Activated CD4-positive, alpha-beta memory T cell treated with anti-CD3 and anti-CD28 coated beads, Interleukin-2, amount 10 ng/mL, durations not matched to agents 7 days and 5 days (primary cell): ENCODE data around the gene RTCB. TPM values are rescaled to one million over a fixed set of nuclear protein-coding genes. Genes with fewer than 3 reads are reported as not detected.
"Not testable (repeated sequence)": the region's sequence is repeated elsewhere in the genome, so short reads cannot be mapped to it uniquely, and the experiment has no call there.

Experiments
- CTCF ChIA-PET: fragments of 350-600 bp; sonication (Branson Sonifier 250); formaldehyde crosslinking; loops from one replicate; lab custom pipeline; 2021; ENCODE audit warnings: antibody characterized with exemption, inconsistent platforms; lab: Charles Lee
- POLR2A ChIA-PET: fragments of 350-600 bp; sonication (Branson Sonifier 250); formaldehyde crosslinking; loops from one replicate; lab custom pipeline; 2021; ENCODE audit warnings: antibody characterized with exemption; lab: Charles Lee
- DNase-seq: peaks from one replicate; pipeline ENCODE4 v3.0.0-alpha.2; 2020
- H3K27ac Mint-ChIP-seq: one replicate; pipeline ENCODE4 v1.8.0; 2021; ENCODE audit warnings: mild to moderate bottlenecking, mixed read lengths
- H3K27me3 Mint-ChIP-seq: one replicate; pipeline ENCODE4 v1.8.0; 2021; ENCODE audit warnings: mixed read lengths
- H3K36me3 Mint-ChIP-seq: one replicate; pipeline ENCODE4 v1.8.0; 2021; ENCODE audit warnings: low read depth, mixed read lengths
- H3K4me1 Mint-ChIP-seq: one replicate; pipeline ENCODE4 v1.8.0; 2021; ENCODE audit warnings: mixed read lengths
- H3K4me3 Mint-ChIP-seq: one replicate; pipeline ENCODE4 v1.8.0; 2021; ENCODE audit warnings: mild to moderate bottlenecking, mixed read lengths
- H3K9me3 Mint-ChIP-seq: one replicate; pipeline ENCODE4 v1.8.0; 2021; ENCODE audit warnings: mixed read lengths
- total RNA-seq, 2 experiments: library from RNA; stranded (reverse); gene quantifications; one replicate each; pipeline ENCODE4 v1.2.3, GENCODE V29; 2021

Gene RTCB
- total RNA-seq, 2 experiments from 2014 or later, result 58.3 to 61.6 TPM

DNA sequence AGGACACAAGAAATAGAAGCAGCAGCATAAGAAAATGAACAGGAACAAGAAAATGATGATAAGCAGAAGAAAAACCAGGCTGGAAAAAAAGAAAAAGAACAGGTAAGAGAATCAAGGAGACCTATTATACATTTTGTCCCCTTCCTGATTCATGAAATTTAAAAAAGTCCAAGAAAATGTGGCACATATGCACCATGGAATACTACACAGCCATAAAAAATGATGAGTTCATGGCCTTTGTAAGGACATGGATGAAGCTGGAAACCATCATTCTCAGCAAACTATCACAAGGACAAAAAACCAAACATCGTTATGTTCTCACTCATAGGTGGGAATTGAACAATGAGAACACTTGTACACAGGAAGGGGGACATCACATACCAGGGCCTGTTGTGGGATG is 60.2 kb downstream of the RTCB start:
- H3K4me1 Mint-ChIP-seq, DNase-seq, H3K4me3 Mint-ChIP-seq, POLR2A ChIA-PET, H3K9me3 Mint-ChIP-seq, H3K27me3 Mint-ChIP-seq, H3K27ac Mint-ChIP-seq, CTCF ChIA-PET, H3K36me3 Mint-ChIP-seq: not testable (repeated sequence)

DNA sequence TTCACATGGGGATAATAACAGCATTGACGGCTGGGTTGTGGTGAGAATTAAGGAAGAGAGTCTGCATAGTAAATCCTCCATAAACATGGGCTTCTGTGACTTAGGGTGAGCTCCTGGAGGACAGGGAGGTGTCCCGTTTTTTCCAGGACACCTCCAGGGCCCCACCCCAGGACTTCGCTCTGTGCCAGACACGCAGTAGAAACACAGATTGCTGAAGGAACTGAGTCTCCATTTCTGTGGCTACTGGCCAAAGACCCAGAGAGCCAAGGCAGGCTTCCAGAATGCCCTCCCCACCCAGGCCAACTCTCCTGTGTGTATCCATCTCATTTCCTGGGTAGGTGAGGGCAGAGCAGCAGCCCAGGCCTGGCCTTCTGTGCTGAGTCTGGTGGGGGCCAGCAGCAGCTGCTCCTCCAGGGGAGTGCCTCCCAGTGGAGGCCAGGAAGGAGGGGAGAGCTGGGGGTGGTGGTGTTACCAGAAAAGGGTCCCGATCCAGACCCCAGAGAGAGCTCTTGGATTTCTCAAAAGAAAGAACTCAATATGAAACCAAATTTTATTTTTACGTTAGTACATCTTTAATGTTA is 63.9 kb downstream of the RTCB start:
- H3K27me3 Mint-ChIP-seq, result peaks cover 27% of the 10 kb centered on the region
- POLR2A ChIA-PET, result no interaction called here
- no peaks in the 10 kb centered on the region for H3K9me3 Mint-ChIP-seq
- no peak overlapping the region for H3K4me3 Mint-ChIP-seq
- DNase-seq, result no peak
- no peaks in the 10 kb centered on the region for H3K4me1 Mint-ChIP-seq
- no peaks in the 10 kb centered on the region for H3K36me3 Mint-ChIP-seq
- CTCF ChIA-PET, result no interaction called here
- H3K27ac Mint-ChIP-seq, result no peak overlapping the region

DNA sequence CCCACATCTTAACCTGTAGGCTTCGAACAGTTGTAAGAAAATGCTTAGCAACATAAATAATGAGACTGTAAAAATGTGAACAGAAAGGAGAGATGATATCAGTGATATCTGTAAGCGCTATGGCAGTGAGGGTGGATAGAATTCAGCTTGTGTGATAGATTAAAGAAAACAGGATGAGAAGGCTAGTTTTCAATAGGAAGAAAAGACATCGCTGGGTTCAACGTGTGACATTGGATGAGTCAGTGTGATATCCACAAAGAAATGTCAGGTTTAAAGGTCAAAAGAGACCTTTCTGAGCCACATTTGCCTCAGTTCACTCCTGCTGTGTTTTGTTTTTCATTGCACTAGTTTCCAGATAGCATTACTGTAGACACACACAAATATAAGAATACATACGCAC is 68.1 kb downstream of the RTCB start:
- no peak overlapping the region for H3K27ac Mint-ChIP-seq
- H3K4me1 Mint-ChIP-seq, result no peaks in the 10 kb centered on the region
- no peaks in the 10 kb centered on the region for H3K9me3 Mint-ChIP-seq
- peaks cover 43% of the 10 kb centered on the region for H3K27me3 Mint-ChIP-seq
- H3K4me3 Mint-ChIP-seq, result no peak overlapping the region
- H3K36me3 Mint-ChIP-seq, result no peaks in the 10 kb centered on the region
- ChIA-PET CTCF (no interaction called here), POLR2A (no interaction called here)
- DNase-seq, result no peak

DNA sequence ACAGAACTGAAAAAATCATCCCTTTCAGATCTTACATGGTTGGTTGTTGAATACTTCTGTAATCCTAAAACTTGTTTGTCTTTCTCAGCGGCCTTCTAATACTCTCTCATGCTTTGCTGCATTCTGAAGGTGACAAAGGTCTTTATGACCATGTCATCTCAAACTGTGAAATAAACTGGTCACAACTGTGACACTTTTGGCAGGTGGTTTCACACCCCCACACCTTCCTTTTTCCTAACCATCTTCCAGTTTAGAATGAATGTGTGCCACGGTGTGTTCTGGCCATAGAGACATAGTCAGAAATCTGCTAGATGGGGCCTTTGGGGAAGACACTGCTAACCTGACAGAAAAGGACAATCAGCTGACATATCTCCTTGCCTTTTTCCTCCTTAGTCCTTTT is 69.1 kb downstream of the RTCB start:
- H3K4me1 Mint-ChIP-seq, result no peaks in the 10 kb centered on the region
- H3K27me3 Mint-ChIP-seq, result peaks cover 45% of the 10 kb centered on the region
- no peaks in the 10 kb centered on the region for H3K36me3 Mint-ChIP-seq
- H3K27ac Mint-ChIP-seq, result no peak overlapping the region
- no peak overlapping the region for H3K4me3 Mint-ChIP-seq
- ChIA-PET CTCF (no interaction called here), POLR2A (no interaction called here)
- no peak for DNase-seq
- no peaks in the 10 kb centered on the region for H3K9me3 Mint-ChIP-seq

DNA sequence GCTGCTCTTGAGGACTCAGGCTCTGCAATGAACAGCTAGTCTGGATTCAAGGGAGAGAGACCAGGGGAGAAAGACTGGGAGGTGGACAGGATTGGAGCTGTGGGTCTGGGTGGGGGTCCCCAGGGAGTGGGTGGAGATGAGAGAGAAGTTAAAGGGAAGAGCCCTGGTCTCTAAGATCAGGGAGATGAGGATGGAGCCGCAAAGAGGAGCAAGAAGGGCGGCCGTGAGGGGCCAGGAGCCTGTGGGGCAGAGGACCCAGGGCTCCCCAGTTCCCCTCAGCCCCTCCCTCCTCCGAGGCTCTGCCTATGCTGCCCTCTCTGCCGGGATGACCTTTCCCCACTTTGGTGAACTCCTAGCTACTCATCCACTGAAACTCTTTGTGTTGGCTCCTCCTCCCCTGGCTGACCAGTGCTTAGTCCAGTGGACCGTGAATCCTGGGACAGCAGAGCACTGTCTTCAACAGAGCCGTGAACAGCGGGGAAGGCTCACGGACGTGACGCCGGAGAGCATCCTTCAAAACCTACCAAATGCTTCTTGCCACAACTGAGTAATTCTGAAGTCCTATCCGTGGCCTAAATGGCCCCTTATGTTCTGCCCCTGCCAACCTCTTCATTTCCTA is 70.8 kb downstream of the RTCB start:
- DNase-seq, result no peak
- H3K27ac Mint-ChIP-seq, result no peak overlapping the region
- H3K4me3 Mint-ChIP-seq, result no peak overlapping the region
- no peaks in the 10 kb centered on the region for H3K36me3 Mint-ChIP-seq
- ChIA-PET CTCF (no interaction called here), POLR2A (no interaction called here)
- H3K27me3 Mint-ChIP-seq, result peaks cover 47% of the 10 kb centered on the region
- no peaks in the 10 kb centered on the region for H3K9me3 Mint-ChIP-seq
- no peaks in the 10 kb centered on the region for H3K4me1 Mint-ChIP-seq

DNA sequence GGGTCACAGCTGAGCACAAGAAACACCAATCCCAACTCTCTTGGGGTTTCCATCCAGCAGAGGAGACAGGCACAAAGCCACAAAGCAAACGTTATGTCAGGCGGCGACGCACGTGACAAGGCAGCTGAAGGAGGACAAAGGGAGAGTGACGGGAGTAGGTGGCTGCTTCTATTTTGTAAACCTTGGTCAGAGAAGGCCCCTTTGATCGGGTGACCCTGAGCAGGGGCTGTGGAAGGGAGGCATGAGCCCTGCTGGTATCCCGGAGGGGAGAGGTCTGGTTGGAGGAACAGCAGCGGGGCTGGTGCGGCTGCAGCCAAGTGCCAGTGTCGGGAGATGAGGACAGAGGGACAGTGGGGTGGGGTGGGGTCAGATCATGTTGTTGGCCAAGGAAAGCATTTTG is 71.6 kb downstream of the RTCB start:
- no peaks in the 10 kb centered on the region for H3K36me3 Mint-ChIP-seq
- H3K27me3 Mint-ChIP-seq, result peaks cover 40% of the 10 kb centered on the region
- no peak overlapping the region for H3K4me3 Mint-ChIP-seq
- H3K27ac Mint-ChIP-seq, result no peak overlapping the region
- DNase-seq, result peak; percentile 8
- ChIA-PET CTCF (no interaction called here), POLR2A (no interaction called here)
- no peaks in the 10 kb centered on the region for H3K4me1 Mint-ChIP-seq
- no peaks in the 10 kb centered on the region for H3K9me3 Mint-ChIP-seq

DNA sequence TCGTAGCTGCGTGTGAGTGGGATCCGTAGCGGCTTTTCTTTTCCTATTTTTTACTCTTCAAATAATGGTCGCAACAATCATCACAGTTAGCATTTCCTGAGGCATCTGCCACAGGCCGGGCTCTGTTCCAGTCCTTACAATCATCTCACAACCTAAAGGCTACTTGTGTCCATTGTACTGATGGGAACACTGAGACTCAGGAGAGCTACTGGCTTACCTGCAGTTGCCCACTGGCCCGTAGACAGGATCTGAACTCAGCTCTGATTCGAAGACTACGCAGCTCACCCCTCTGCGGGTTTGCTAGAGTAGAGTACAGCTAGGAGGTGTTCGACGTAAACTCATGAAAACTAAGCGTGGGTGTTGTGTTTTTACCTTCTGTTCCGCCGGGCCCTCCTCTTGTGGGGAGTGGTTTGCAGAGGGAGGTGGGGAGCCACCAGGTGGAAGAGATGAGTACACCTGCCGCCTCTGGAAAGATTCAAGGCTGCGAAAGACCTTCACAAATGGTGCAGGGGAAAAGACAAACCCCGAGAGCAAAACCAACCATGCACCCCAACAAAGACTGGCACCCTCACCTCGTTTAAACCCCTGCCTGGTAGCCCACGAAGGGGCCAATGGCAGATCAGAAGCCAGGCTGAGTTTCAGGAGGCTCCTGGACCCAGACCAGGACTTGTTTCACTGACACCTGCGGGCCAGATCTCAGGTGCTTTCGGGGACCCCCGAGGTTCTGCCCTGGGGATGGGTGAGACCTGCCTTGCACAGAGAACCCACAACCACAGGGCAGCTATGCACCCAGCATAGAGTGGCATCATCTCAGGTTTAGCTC is 72.6 kb downstream of the RTCB start:
- H3K36me3 Mint-ChIP-seq, result no peaks in the 10 kb centered on the region
- CTCF ChIA-PET, result no interaction called here

DNA sequence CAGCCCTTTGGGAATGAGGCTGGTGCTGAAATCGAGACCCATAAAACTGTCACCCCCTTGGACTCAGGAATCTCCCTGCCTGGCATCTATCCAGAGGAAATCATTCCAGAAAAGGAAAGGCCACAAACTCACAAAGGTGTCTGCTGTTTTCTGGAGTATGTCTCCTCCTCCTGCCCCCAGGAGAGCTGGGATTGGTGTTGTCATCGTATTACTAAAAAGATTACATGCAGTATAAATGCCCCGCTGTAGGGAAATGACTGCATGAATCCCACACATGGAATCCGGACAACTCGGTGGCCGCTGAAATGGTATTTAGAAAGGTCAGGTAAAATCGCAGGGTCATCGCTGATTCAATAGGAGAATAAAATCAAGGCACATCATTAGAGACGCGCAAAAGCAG is 73.3 kb downstream of the RTCB start:
- Mint-ChIP-seq H3K9me3 (no peaks in the 10 kb centered on the region), H3K27ac (no peak overlapping the region), H3K27me3 (peaks cover 31% of the 10 kb centered on the region), H3K4me3 (no peak overlapping the region), H3K36me3 (no peaks in the 10 kb centered on the region), H3K4me1 (no peaks in the 10 kb centered on the region)
- ChIA-PET POLR2A (no interaction called here), CTCF (no interaction called here)
- no peak for DNase-seq

More for the DNA sequence above, 72.6 kb downstream of the RTCB start:
- no peaks in the 10 kb centered on the region for H3K4me1 Mint-ChIP-seq
- no peak overlapping the region for H3K27ac Mint-ChIP-seq
- no peak for DNase-seq
- POLR2A ChIA-PET, result no interaction called here
- H3K9me3 Mint-ChIP-seq, result no peaks in the 10 kb centered on the region
- H3K27me3 Mint-ChIP-seq, result peaks cover 36% of the 10 kb centered on the region
- H3K4me3 Mint-ChIP-seq, result no peak overlapping the region

Other genes with a start within 250 kb of the RTCB start
- gene RFPL2, start 207.2 kb downstream of the RTCB start, total RNA-seq, result 1 to 10 TPM; 2.0 to 2.8 TPM
- not detected for gene SLC5A4, start 156.9 kb downstream of the RTCB start, total RNA-seq
- not detected for gene RFPL3, start 54.4 kb downstream of the RTCB start, total RNA-seq
- gene BPIFC, start 52.2 kb upstream of the RTCB start, total RNA-seq, result not detected
- 10 to 100 TPM; 95.4 to 97.1 TPM for gene FBXO7, start 62.6 kb upstream of the RTCB start, total RNA-seq